Measurements from ENCODE around the gene HS3ST5. TPM values are rescaled to one million over a fixed set of nuclear protein-coding genes. Genes with fewer than 3 reads are reported as not detected.
"Not testable (repeated sequence)": the region's sequence is repeated elsewhere in the genome, so short reads cannot be mapped to it uniquely, and the experiment has no call there.

HS3ST5 gene
- total RNA-seq, 2 donors from 2014 or later, result not detected

GRCh38 chr6:114087496-114087895, 255.3 kb downstream of the HS3ST5 start:
- H3K4me3 Mint-ChIP-seq, result no peak overlapping the region
- no peak overlapping the region for H3K27ac Mint-ChIP-seq
- H3K9me3 Mint-ChIP-seq, result no peaks in the 10 kb centered on the region
- no peaks in the 10 kb centered on the region for H3K4me1 Mint-ChIP-seq (ENCODE audit: low read depth in 2 of 2)
- H3K27me3 Mint-ChIP-seq, result peaks cover 4 to 6% of the 10 kb centered on the region in 2 donors
- no peak for DNase-seq (ENCODE audit: low spot score)
- ATAC-seq, result no peak
- no peaks in the 10 kb centered on the region for H3K36me3 Mint-ChIP-seq

- no peaks in the 10 kb centered on the region for H3K4me1 Mint-ChIP-seq (ENCODE audit: low read depth in 2 of 2)
- no peaks in the 10 kb centered on the region for H3K36me3 Mint-ChIP-seq
- ATAC-seq (no peak), DNase-seq (ENCODE audit: low spot score) (no peak)
- peaks cover 4 to 13% of the 10 kb centered on the region in 2 donors for H3K27me3 Mint-ChIP-seq
- H3K27ac Mint-ChIP-seq, result no peak overlapping the region
- H3K9me3 Mint-ChIP-seq, result no peaks in the 10 kb centered on the region
- H3K4me3 Mint-ChIP-seq, result no peak overlapping the region
Observed at GRCh38 chr6:114085211-114085610, 257.6 kb downstream of the HS3ST5 start.

DNA sequence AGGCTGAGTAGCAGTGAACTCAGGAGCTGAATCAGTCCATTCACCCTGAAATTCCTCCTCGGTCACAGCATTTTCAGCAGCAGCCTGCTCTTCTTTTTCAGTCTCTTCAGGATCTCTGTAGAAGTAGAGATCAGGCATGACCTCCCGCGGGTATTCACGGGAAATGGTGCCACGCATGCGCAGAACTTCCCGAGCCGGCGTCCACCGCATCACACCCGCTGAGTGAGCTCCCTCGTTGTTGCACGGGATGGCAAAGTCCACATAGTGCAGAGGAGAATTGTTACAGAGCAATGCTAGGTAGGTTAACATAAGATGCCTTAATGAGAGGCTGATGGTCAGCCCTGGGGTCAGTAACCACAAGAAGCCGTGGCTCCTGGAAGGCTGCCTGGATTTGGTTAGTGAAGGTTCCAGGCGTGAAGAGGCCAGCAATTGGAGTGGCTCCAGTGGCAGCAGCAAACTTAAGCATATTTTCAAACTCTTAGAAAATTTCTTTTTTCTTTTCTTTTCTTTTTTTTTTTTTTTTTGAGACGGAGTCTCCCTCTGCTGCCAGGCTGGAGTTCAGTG, 258.4 kb downstream of the HS3ST5 start:
- Mint-ChIP-seq H3K36me3 (no peaks in the 10 kb centered on the region), H3K4me1 (ENCODE audit: low read depth in 2 of 2) (no peaks in the 10 kb centered on the region), H3K9me3 (no peaks in the 10 kb centered on the region), H3K27me3 (peaks cover 4 to 13% of the 10 kb centered on the region in 2 donors), H3K27ac (no peak overlapping the region), H3K4me3 (no peak overlapping the region)
- ATAC-seq (no peak), DNase-seq (ENCODE audit: low spot score) (no peak)

DNA sequence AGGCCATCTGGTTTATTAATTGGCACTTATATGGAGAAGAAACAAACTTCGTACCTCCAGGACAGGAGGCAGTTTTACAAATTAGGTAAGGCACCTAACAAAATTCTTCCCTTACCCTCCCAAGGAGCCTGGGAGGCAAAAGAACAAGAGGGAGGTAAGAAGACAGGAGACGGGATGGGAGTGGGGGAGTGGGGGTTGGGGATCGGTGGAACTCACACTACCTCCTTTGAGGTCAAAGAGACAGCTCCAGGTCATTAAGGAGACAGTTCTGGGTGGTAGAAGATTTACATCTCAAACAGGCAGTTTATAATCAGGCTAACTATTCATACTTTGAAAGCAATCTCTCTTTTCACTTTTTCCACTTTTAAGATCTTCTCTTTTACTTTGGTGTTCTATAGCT, 259.6 kb downstream of the HS3ST5 start:
- ATAC-seq (no peak), DNase-seq (ENCODE audit: low spot score) (no peak)
- Mint-ChIP-seq H3K4me1 (ENCODE audit: low read depth in 2 of 2) (no peaks in the 10 kb centered on the region), H3K27me3 (peaks cover 4 to 13% of the 10 kb centered on the region in 2 donors), H3K36me3 (no peaks in the 10 kb centered on the region), H3K9me3 (no peaks in the 10 kb centered on the region), H3K27ac (no peak overlapping the region), H3K4me3 (no peak overlapping the region)

- Mint-ChIP-seq H3K27ac (no peak overlapping the region), H3K4me3 (no peak overlapping the region), H3K4me1 (ENCODE audit: low read depth in 2 of 2) (no peaks in the 10 kb centered on the region), H3K27me3 (peaks cover 0 to 7% of the 10 kb centered on the region in 2 donors), H3K9me3 (no peaks in the 10 kb centered on the region), H3K36me3 (no peaks in the 10 kb centered on the region)
- ATAC-seq (no peak), DNase-seq (ENCODE audit: low spot score) (no peak)
Observed at GRCh38 chr6:114081730-114082129, 261.1 kb downstream of the HS3ST5 start.

GRCh38 chr6:114080891-114081510, 261.8 kb downstream of the HS3ST5 start:
- DNase-seq (ENCODE audit: low spot score) (no peak), ATAC-seq (no peak)
- H3K36me3 Mint-ChIP-seq, result no peaks in the 10 kb centered on the region
- no peaks in the 10 kb centered on the region for H3K4me1 Mint-ChIP-seq (ENCODE audit: low read depth in 2 of 2)
- no peak overlapping the region for H3K27ac Mint-ChIP-seq
- H3K9me3 Mint-ChIP-seq, result no peaks in the 10 kb centered on the region
- H3K27me3 Mint-ChIP-seq, result peaks cover 0 to 7% of the 10 kb centered on the region in 2 donors
- no peak overlapping the region for H3K4me3 Mint-ChIP-seq

- DNase-seq (ENCODE audit: low spot score); H3K4me1 Mint-ChIP-seq (ENCODE audit: low read depth in 2 of 2); H3K27me3 Mint-ChIP-seq; H3K9me3 Mint-ChIP-seq; H3K4me3 Mint-ChIP-seq; H3K27ac Mint-ChIP-seq; H3K36me3 Mint-ChIP-seq; ATAC-seq: not testable (repeated sequence)
Observed at GRCh38 chr6:114080410-114080809, 262.4 kb downstream of the HS3ST5 start.

DNA sequence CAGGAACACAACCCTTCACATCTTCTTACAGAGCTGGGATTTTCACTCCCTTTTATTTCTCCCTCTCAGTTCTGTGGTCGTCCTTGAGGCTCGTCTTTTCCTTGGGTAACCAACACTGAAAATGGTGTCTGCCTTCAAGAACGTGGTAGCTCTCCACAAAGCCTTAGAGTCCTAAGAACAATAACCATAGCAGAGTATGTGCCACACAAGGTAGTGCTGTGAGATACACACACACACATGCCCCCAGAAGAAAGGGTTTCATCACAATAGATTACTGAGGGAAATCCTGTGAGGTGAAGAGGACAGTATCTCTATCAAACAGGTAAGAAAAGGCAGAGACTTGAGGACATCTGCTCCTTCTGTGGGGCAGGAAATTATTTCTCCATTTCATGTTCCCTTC, 267.0 kb downstream of the HS3ST5 start:
- ATAC-seq (no peak), DNase-seq (ENCODE audit: low spot score) (no peak)
- Mint-ChIP-seq H3K4me3 (no peak overlapping the region), H3K9me3 (peaks cover 4% of the 10 kb centered on the region), H3K4me1 (ENCODE audit: low read depth in 2 of 2) (no peaks in the 10 kb centered on the region), H3K27me3 (no peaks in the 10 kb centered on the region), H3K36me3 (no peaks in the 10 kb centered on the region), H3K27ac (no peak overlapping the region)

DNA sequence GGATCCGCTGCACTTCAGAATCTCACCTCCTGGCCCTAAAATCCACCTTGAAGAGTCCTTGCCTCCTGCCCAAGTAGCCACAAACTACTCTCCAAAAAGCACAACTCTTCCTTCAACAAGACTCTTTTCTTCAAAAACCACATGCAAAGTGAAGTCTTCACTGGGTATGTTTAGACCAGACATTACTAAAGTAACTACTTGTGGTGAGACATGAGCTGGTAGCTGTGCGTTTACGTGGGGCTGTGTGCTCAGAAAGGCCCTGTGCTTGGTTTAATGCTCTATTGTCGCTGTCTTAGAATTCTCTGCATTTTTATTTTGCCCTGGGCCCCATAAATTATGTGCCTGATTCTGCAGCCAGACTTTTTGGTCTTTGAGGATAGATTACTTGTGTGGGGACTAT, 267.5 kb downstream of the HS3ST5 start:
- Mint-ChIP-seq H3K4me1 (ENCODE audit: low read depth in 2 of 2) (no peaks in the 10 kb centered on the region), H3K27ac (no peak overlapping the region), H3K4me3 (no peak overlapping the region), H3K27me3 (no peaks in the 10 kb centered on the region), H3K36me3 (no peaks in the 10 kb centered on the region), H3K9me3 (peaks cover 5% of the 10 kb centered on the region)
- DNase-seq (ENCODE audit: low spot score) (no peak), ATAC-seq (no peak)

DNA sequence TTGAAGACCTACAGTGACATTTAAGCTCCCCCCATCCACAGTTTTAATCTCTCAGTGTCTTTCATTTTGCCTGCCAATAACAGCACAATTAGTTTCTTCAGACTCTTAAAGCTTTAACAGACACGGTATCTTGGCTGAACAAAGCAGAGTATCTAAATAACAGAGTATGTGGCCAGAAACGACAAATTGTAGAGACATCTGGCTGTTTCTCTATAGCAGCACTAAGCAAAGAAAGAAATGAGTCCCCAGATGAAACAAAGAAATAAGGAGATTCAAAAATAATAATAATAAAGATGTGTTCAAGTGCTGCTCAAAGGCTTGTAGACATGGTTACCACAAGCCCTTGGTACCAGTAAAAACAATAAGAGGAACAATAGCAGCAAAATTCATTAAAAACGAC, 274.1 kb downstream of the HS3ST5 start:
- no peaks in the 10 kb centered on the region for H3K4me1 Mint-ChIP-seq (ENCODE audit: low read depth in 2 of 2)
- ATAC-seq (no peak), DNase-seq (ENCODE audit: low spot score) (no peak)
- no peak overlapping the region for H3K4me3 Mint-ChIP-seq
- H3K36me3 Mint-ChIP-seq, result no peaks in the 10 kb centered on the region
- no peak overlapping the region for H3K27ac Mint-ChIP-seq
- peaks cover 3 to 10% of the 10 kb centered on the region in 2 donors for H3K27me3 Mint-ChIP-seq
- H3K9me3 Mint-ChIP-seq, result peaks cover 5% of the 10 kb centered on the region

- DNase-seq (ENCODE audit: low spot score), result no peak
- Mint-ChIP-seq H3K36me3 (no peaks in the 10 kb centered on the region), H3K9me3 (peaks cover 5% of the 10 kb centered on the region), H3K27ac (no peak overlapping the region), H3K4me3 (no peak overlapping the region), H3K4me1 (ENCODE audit: low read depth in 2 of 2) (no peaks in the 10 kb centered on the region), H3K27me3 (peaks cover 3 to 10% of the 10 kb centered on the region in 2 donors)
- no peak for ATAC-seq
Observed at GRCh38 chr6:114068116-114068515, 274.7 kb downstream of the HS3ST5 start.

DNA sequence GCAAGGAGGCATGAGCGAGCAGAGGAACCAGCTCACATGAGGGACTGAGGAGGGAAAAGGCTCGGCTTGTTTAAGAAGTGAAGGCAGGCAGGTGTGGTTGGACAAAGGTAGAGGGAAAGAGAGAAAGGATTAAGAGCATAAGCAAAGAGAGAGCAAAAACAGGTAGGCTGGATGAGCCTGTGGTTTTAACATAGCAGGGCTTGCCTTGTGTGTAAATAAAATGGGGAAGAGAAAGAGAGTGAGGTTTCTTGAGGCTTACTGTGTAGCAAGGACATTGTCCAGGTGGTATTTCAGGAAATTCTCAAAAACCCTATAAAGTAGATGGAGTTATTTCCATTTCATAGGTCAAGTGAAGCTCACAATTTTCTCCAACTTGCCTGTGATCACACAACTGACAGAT, 278.0 kb downstream of the HS3ST5 start:
- DNase-seq (ENCODE audit: low spot score), result no peak
- Mint-ChIP-seq H3K27me3 (peaks cover 3 to 10% of the 10 kb centered on the region in 2 donors), H3K4me1 (ENCODE audit: low read depth in 2 of 2) (no peaks in the 10 kb centered on the region), H3K36me3 (no peaks in the 10 kb centered on the region), H3K4me3 (no peak overlapping the region), H3K9me3 (no peaks in the 10 kb centered on the region), H3K27ac (no peak overlapping the region)
- ATAC-seq, result no peak

GRCh38 chr6:114063956-114064355, 278.9 kb downstream of the HS3ST5 start:
- DNase-seq (ENCODE audit: low spot score) (no peak), ATAC-seq (no peak)
- no peak overlapping the region for H3K4me3 Mint-ChIP-seq
- no peaks in the 10 kb centered on the region for H3K9me3 Mint-ChIP-seq
- H3K4me1 Mint-ChIP-seq (ENCODE audit: low read depth in 2 of 2), result no peaks in the 10 kb centered on the region
- peaks cover 3 to 10% of the 10 kb centered on the region in 2 donors for H3K27me3 Mint-ChIP-seq
- no peaks in the 10 kb centered on the region for H3K36me3 Mint-ChIP-seq
- H3K27ac Mint-ChIP-seq, result no peak overlapping the region

DNA sequence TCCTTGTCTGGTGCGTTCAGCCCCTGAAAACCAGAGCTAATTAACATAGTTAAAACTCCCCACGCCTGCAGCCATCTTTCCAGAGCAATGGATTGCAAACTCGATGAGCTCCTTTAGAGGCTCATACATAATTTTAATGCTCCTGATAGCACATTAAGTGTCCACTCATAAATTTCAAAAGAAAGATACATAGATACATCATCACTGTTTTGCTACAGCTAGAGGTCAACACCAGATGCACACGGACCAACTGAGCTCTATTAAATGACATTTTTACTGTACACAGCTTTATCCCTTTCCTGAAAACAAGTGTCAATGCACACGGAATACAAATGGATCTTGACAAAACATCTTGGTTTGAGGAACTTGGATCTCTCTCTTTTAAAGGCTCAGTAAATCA, 280.6 kb downstream of the HS3ST5 start:
- Mint-ChIP-seq H3K27me3 (peaks cover 5 to 10% of the 10 kb centered on the region in 2 donors), H3K4me1 (ENCODE audit: low read depth in 2 of 2) (no peaks in the 10 kb centered on the region), H3K27ac (no peak overlapping the region), H3K4me3 (no peak overlapping the region), H3K9me3 (no peaks in the 10 kb centered on the region), H3K36me3 (no peaks in the 10 kb centered on the region)
- ATAC-seq (no peak), DNase-seq (ENCODE audit: low spot score) (no peak)

GRCh38 chr6:114061741-114062140, 281.1 kb downstream of the HS3ST5 start:
- Mint-ChIP-seq H3K27ac (no peak overlapping the region), H3K9me3 (no peaks in the 10 kb centered on the region), H3K4me3 (no peak overlapping the region), H3K4me1 (ENCODE audit: low read depth in 2 of 2) (no peaks in the 10 kb centered on the region), H3K36me3 (no peaks in the 10 kb centered on the region), H3K27me3 (peaks cover 5 to 10% of the 10 kb centered on the region in 2 donors)
- no peak for DNase-seq (ENCODE audit: low spot score)
- no peak for ATAC-seq

Data from natural killer cell treated with Interleukin-12 subunit alpha and Interleukin-12 subunit beta and Interleukin-15 and Interleukin-18, amount 100 ng/mL, for 72 hours (primary cell).